Endothelial cell of umbilical vein (primary cell): ENCODE measurements around the gene ZNF503. TPM values are rescaled to one million over a fixed set of nuclear protein-coding genes. Genes with fewer than 3 reads are reported as not detected.

Experiments
- BruUV-seq: library from RNA; stranded (reverse); fragments of 400-500 nt; replicated peaks from 2 replicates; lab custom pipeline; 2021; lab: Mats Ljungman, UMichigan
- CTCF ChIA-PET: fragments of 300-600, 350-600 bp; sonication (Branson Sonifier 250); formaldehyde crosslinking; loops from one replicate; lab custom pipeline; 2021; ENCODE audit warnings: antibody characterized with exemption, inconsistent platforms; lab: Charles Lee
- POLR2A ChIA-PET: fragments of 300-600, 350-600 bp; sonication (Branson Sonifier 250); formaldehyde crosslinking; loops from one replicate; lab custom pipeline; 2021; ENCODE audit warnings: antibody characterized with exemption, inconsistent platforms; lab: Charles Lee
- DNase-seq: peaks from one replicate; pipeline ENCODE4 v3.0.0-alpha.2; 2011; ENCODE audit warnings: low read depth, low spot score
- FAIRE-seq: peaks from 2 replicates; lab custom pipeline; 2011; peaks lifted over from hg19 to GRCh38; lab: Jason Lieb, UNC
- H2AFZ ChIP-seq: 2 replicates; pipeline ENCODE4 v1.6.0; 2012; ENCODE audit warnings: low read depth, low read length, control low read depth, inconsistent platforms
- H3K27ac ChIP-seq: 2 replicates; pipeline ENCODE4 v1.5.1; 2011; ENCODE audit warnings: low read depth, mild to moderate bottlenecking, control low read depth, low read length, moderate library complexity; ENCODE audit not compliant: insufficient read depth
- H3K27me3 ChIP-seq, 2 experiments: 2 replicates each; pipeline versions ENCODE4 v1.6.0 to v1.6.1; 2011; ENCODE audit warnings: low read length in 2 of 2, mixed read lengths in 1 of 2; ENCODE audit not compliant: control insufficient read depth in 2 of 2, insufficient read depth in 2 of 2
- H3K36me3 ChIP-seq, 2 experiments: 2 replicates in 1 of 2; 3 replicates in 1 of 2; pipeline ENCODE4 v1.5.1; 2011; ENCODE audit warnings: low read length in 2 of 2, mild to moderate bottlenecking in 1 of 2, moderate library complexity in 1 of 2; ENCODE audit not compliant: control insufficient read depth in 2 of 2, insufficient read depth in 2 of 2; ENCODE audit errors: extremely low read depth in 1 of 2
- H3K4me1 ChIP-seq: 3 replicates; pipeline ENCODE4 v1.5.1; 2011; ENCODE audit warnings: mild to moderate bottlenecking, low read length; ENCODE audit not compliant: control insufficient read depth, insufficient read depth; ENCODE audit errors: extremely low read depth
- H3K4me2 ChIP-seq: 2 replicates; pipeline ENCODE4 v1.6.1; 2011; ENCODE audit warnings: low read length, control low read depth, mixed read lengths; ENCODE audit not compliant: insufficient read depth
- H3K4me3 ChIP-seq, 3 experiments: fragments of 200-600 bp in 1 of 3; sonication (generic), shearing (Covaris generic) in 1 of 3; replicated peaks in 1 of 3; 2 replicates each; pipeline ENCODE4 v1.5.1; 2011 to 2016; ENCODE audit warnings: control low read depth in 3 of 3, low read length in 3 of 3, mild to moderate bottlenecking in 2 of 3, inconsistent platforms in 1 of 3, low read depth in 1 of 3, moderate library complexity in 1 of 3; ENCODE audit not compliant: insufficient read depth in 1 of 3
- H3K79me2 ChIP-seq: 2 replicates; pipeline ENCODE4 v1.6.0; 2012; ENCODE audit warnings: low read length, inconsistent platforms; ENCODE audit not compliant: control insufficient read depth, insufficient read depth
- H3K9ac ChIP-seq: replicated peaks from 2 replicates; pipeline ENCODE3; 2011; ENCODE audit warnings: low read length, control low read depth; ENCODE audit not compliant: insufficient read depth; ENCODE audit errors: extremely low read depth
- H3K9me1 ChIP-seq: replicated peaks from 3 replicates; pipeline ENCODE4 v1.6.0; 2011; ENCODE audit warnings: mild to moderate bottlenecking, low read length; ENCODE audit not compliant: control insufficient read depth, insufficient read depth; ENCODE audit errors: extremely low read depth
- H3K9me3 ChIP-seq: replicated peaks from 2 replicates; pipeline ENCODE4 v1.5.1; 2012; ENCODE audit warnings: low read length, inconsistent platforms; ENCODE audit not compliant: control insufficient read depth, insufficient read depth
- H4K20me1 ChIP-seq: replicated peaks from 2 replicates; pipeline ENCODE3; 2011; ENCODE audit warnings: mild to moderate bottlenecking, low read length; ENCODE audit not compliant: control insufficient read depth, insufficient read depth; ENCODE audit errors: extremely low read depth
- EZH2 ChIP-seq: IDR thresholded peaks from 2 replicates; pipeline ENCODE4 v1.6.1; 2012; ENCODE audit warnings: borderline replicate concordance, low read depth, mild to moderate bottlenecking, moderate library complexity, low read length, inconsistent platforms; ENCODE audit not compliant: severe bottlenecking
- FOS ChIP-seq: IDR thresholded peaks from 2 replicates; pipeline ENCODE4 v1.6.1; 2011; ENCODE audit warnings: mild to moderate bottlenecking, low read length, moderate library complexity, borderline replicate concordance; ENCODE audit not compliant: insufficient read depth
- GATA2 ChIP-seq: IDR thresholded peaks from 2 replicates; pipeline ENCODE4 v1.7.0; 2011; ENCODE audit warnings: low read depth, mild to moderate bottlenecking, moderate library complexity, mixed read lengths, low read length; ENCODE audit not compliant: insufficient read length, insufficient read depth
- JUN ChIP-seq: IDR thresholded peaks from 2 replicates; pipeline ENCODE4 v1.6.1; 2011; ENCODE audit warnings: borderline replicate concordance, low read depth; ENCODE audit not compliant: insufficient read length, insufficient read depth
- MYC ChIP-seq: IDR thresholded peaks from one replicate; pipeline ENCODE4 v1.6.1; 2011; ENCODE audit warnings: mild to moderate bottlenecking, low read depth, low read length
- POLR2A ChIP-seq: IDR thresholded peaks from 2 replicates; pipeline ENCODE4 v1.6.1; 2012; ENCODE audit warnings: low read depth, mild to moderate bottlenecking, control low read depth, low read length
- POLR2AphosphoS5 ChIP-seq: IDR thresholded peaks from 2 replicates; pipeline ENCODE4 v1.6.1; 2012; ENCODE audit warnings: low read depth, mild to moderate bottlenecking, control low read depth, low read length, moderate library complexity; ENCODE audit not compliant: insufficient read depth
- dilution Hi-C: fragments of 300-500 bp; cut with MboI; formaldehyde crosslinking; loops from one replicate; pipeline ENCODE4 v1.15.0; 2019; ENCODE audit warnings: low sequenced_read_pairs; ENCODE audit not compliant: extremely low pct_ligation_motif_present
- intact Hi-C: fragments of 100-400 bp; cut with micrococcal nuclease; formaldehyde crosslinking; loops from one replicate; pipeline ENCODE4 v1.10.0; 2022
- polyA plus RNA-seq, 4 experiments: library from polyadenylated mRNA; depleted of rRNA in 3 of 4; stranded (reverse) in 3 of 4; unstranded in 1 of 4; fragments of >200 nt; gene quantifications; 2 replicates each; pipeline versions ENCODE4 v1.2.1 to v1.2.3, GENCODE V29; 2011 to 2012; ENCODE audit warnings: missing spikeins in 1 of 4
- total RNA-seq: library from RNA; stranded (reverse); gene quantifications from 2 replicates; pipeline ENCODE4 v1.2.3, GENCODE V29; 2021
- TF ChIP-seq, protein P1 (sequence below): IDR thresholded peaks from 2 replicates; pipeline ENCODE4 v1.6.1; 2011; ENCODE audit not compliant: insufficient read depth, insufficient read length
- TF ChIP-seq, protein P2 (sequence below), 2 donors: IDR thresholded peaks; 1 replicate in 1 of 2; 2 replicates in 1 of 2; pipeline ENCODE4 v1.5.1; 2011; ENCODE audit warnings: low read length in 2 of 2, mild to moderate bottlenecking in 2 of 2, moderate library complexity in 2 of 2, control low read depth in 1 of 2, inconsistent platforms in 1 of 2, low read depth in 1 of 2; ENCODE audit not compliant: insufficient read depth in 1 of 2; ENCODE audit errors: extremely low read depth in 1 of 2

The ZNF503 gene
- total and polyA plus RNA-seq, 2 donors (not counting 3 experiments of a cell fraction or from before 2014, with no cell fraction given): 0.58 to 2.2 TPM

GRCh38 chr10:75446508-75446907 is 44.9 kb upstream of the ZNF503 start:
- FAIRE-seq: no peak

More at GRCh38 chr10:75446508-75446907, 44.9 kb upstream of the ZNF503 start:
- no peak overlapping the region for H3K27ac ChIP-seq
- H3K27me3 ChIP-seq: no peaks in the 10 kb centered on the region
- no peak for DNase-seq
- H3K79me2 ChIP-seq: no peaks in the 10 kb centered on the region
- H3K9ac ChIP-seq: no peak overlapping the region
- H3K4me2 ChIP-seq: no peak overlapping the region
- no peaks in the 10 kb centered on the region for H3K9me3 ChIP-seq
- H2AFZ ChIP-seq: no peak overlapping the region
- H3K9me1 ChIP-seq: no peaks in the 10 kb centered on the region
- CTCF ChIA-PET: no interaction called here
- no peaks in the 10 kb centered on the region for H4K20me1 ChIP-seq
- H3K4me3 ChIP-seq: no peak overlapping the region
- TF ChIP-seq, protein P1, sequence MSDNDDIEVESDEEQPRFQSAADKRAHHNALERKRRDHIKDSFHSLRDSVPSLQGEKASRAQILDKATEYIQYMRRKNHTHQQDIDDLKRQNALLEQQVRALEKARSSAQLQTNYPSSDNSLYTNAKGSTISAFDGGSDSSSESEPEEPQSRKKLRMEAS: no peak
- TF ChIP-seq EZH2: no peak
- no peak for TF ChIP-seq POLR2A
- TF ChIP-seq GATA2: no peak
- no peak for TF ChIP-seq JUN
- TF ChIP-seq MYC: no peak
- TF ChIP-seq, protein P2, sequence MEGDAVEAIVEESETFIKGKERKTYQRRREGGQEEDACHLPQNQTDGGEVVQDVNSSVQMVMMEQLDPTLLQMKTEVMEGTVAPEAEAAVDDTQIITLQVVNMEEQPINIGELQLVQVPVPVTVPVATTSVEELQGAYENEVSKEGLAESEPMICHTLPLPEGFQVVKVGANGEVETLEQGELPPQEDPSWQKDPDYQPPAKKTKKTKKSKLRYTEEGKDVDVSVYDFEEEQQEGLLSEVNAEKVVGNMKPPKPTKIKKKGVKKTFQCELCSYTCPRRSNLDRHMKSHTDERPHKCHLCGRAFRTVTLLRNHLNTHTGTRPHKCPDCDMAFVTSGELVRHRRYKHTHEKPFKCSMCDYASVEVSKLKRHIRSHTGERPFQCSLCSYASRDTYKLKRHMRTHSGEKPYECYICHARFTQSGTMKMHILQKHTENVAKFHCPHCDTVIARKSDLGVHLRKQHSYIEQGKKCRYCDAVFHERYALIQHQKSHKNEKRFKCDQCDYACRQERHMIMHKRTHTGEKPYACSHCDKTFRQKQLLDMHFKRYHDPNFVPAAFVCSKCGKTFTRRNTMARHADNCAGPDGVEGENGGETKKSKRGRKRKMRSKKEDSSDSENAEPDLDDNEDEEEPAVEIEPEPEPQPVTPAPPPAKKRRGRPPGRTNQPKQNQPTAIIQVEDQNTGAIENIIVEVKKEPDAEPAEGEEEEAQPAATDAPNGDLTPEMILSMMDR (IDR thresholded peaks at IDR 0.05; ENCODE audit: extremely low read depth in 1 of 2, insufficient read depth in 1 of 2, low read depth in 1 of 2, low read length in 2 of 2): no peak
- TF ChIP-seq POLR2AphosphoS5: no peak
- TF ChIP-seq FOS: no peak
- POLR2A ChIA-PET: no interaction called here
- no peaks in the 10 kb centered on the region for H3K36me3 ChIP-seq
- no peaks in the 10 kb centered on the region for H3K4me1 ChIP-seq
- dilution Hi-C loops (no loop called here), intact Hi-C loops (no loop called here)
- no TSS peak for BruUV-seq
